GM21619 (cell line): ENCODE measurements around the gene TYROBP.
"Not testable (repeated sequence)": the region's sequence is repeated elsewhere in the genome, so short reads cannot be mapped to it uniquely, and the experiment has no call there.

ENCODE experiments used
- ATAC-seq: cut with Tn5 transposase; IDR thresholded peaks from one replicate; pipeline ENCODE4 v1.9.1; 2021; ENCODE audit not compliant: unreplicated experiment

TYROBP gene

GRCh38 chr19:35932291-35932936 is 24.3 kb upstream of the TYROBP start:
- no peak for ATAC-seq

GRCh38 chr19:35931874-35932202 is 23.7 kb upstream of the TYROBP start:
- no peak for ATAC-seq

GRCh38 chr19:35931161-35931873 is 23.2 kb upstream of the TYROBP start:
- peak; percentile 87 for ATAC-seq

GRCh38 chr19:35929876-35930275 is 21.8 kb upstream of the TYROBP start:
- no peak for ATAC-seq

- ATAC-seq: no peak
Measured at GRCh38 chr19:35928507-35928906, 20.4 kb upstream of the TYROBP start.

GRCh38 chr19:35925501-35925900 is 17.4 kb upstream of the TYROBP start:
- ATAC-seq: no peak

- ATAC-seq: no peak
Measured at GRCh38 chr19:35921012-35921411, 12.9 kb upstream of the TYROBP start.

GRCh38 chr19:35919306-35919705 is 11.2 kb upstream of the TYROBP start:
- no peak for ATAC-seq

GRCh38 chr19:35915443-35915842 is 7.3 kb upstream of the TYROBP start:
- no peak for ATAC-seq

- ATAC-seq: no peak
Measured at GRCh38 chr19:35913589-35913988, 5.5 kb upstream of the TYROBP start.

- ATAC-seq: no peak
Measured at GRCh38 chr19:35911790-35912189, 3.7 kb upstream of the TYROBP start.

- ATAC-seq: no peak
Measured at GRCh38 chr19:35911173-35911572, 3.1 kb upstream of the TYROBP start.

GRCh38 chr19:35910355-35910754 is 2.3 kb upstream of the TYROBP start:
- not testable (repeated sequence) for ATAC-seq

GRCh38 chr19:35909684-35910035 is 1.6 kb upstream of the TYROBP start:
- ATAC-seq: no peak

- peak; percentile 34 for ATAC-seq
Measured at GRCh38 chr19:35908973-35909683, 1.0 kb upstream of the TYROBP start.

- ATAC-seq: no peak
Measured at GRCh38 chr19:35907377-35907745, 734 bp downstream of the TYROBP start.

- no peak for ATAC-seq
Measured at GRCh38 chr19:35905178-35905727, 2.8 kb downstream of the TYROBP start.

GRCh38 chr19:35904311-35905068 is 3.6 kb downstream of the TYROBP start:
- no peak for ATAC-seq

GRCh38 chr19:35903550-35904179 is 4.4 kb downstream of the TYROBP start:
- ATAC-seq: peak; percentile 43

- no peak for ATAC-seq
Measured at GRCh38 chr19:35902870-35903475, 5.1 kb downstream of the TYROBP start.
